Gastroesophageal sphincter (tissue), 4 donors: Measurements from ENCODE around the gene PHF21B. TPM values are rescaled to one million over a fixed set of nuclear protein-coding genes. Genes with fewer than 3 reads are reported as not detected.
"Not testable (repeated sequence)": the region's sequence is repeated elsewhere in the genome, so short reads cannot be mapped to it uniquely, and the experiment has no call there.

Source experiments
- ATAC-seq: fragments of 150-250 bp; one replicate; pipeline ENCODE4 v1.9.1; 2016; ENCODE audit warnings: mild to moderate bottlenecking, moderate library complexity
- H3K27ac ChIP-seq, 4 donors: fragments of 200-600 bp; sonication (generic) in 3 of 4; 1 replicate in 3 of 4; 2 replicates in 1 of 4; pipeline ENCODE4 v1.5.1; 2016 to 2019
- H3K27me3 ChIP-seq: fragments of 200-600 bp; sonication (generic); one replicate; pipeline ENCODE4 v1.5.1; 2019
- H3K36me3 ChIP-seq, 2 donors: fragments of 200-600 bp; sonication (generic); one replicate each; pipeline ENCODE4 v1.5.1; 2019; ENCODE audit warnings: control low read depth in 1 of 2
- H3K4me1 ChIP-seq, 3 donors: fragments of 200-600 bp; sonication (generic); 1 replicate in 2 of 3; 2 replicates in 1 of 3; pipeline ENCODE4 v1.5.1; 2016 to 2019; ENCODE audit warnings: control low read depth in 2 of 3
- H3K4me3 ChIP-seq, 2 donors: fragments of 200-600 bp; sonication (generic); one replicate each; pipeline ENCODE4 v1.5.1; 2019; ENCODE audit warnings: mild to moderate bottlenecking in 1 of 2, moderate library complexity in 1 of 2
- H3K9me3 ChIP-seq, 3 donors: fragments of 200-600 bp; sonication (generic); one replicate each; pipeline ENCODE4 v1.5.1; 2017 to 2019; ENCODE audit warnings: control low read depth in 2 of 3
- CTCF ChIP-seq, 4 experiments: fragments of 200-600 bp in 2 of 4; fragments of 450-650 bp in 2 of 4; sonication (generic) in 1 of 4; IDR thresholded peaks; one replicate each; pipeline ENCODE4 v1.5.1; 2017 to 2019; ENCODE audit warnings: antibody characterized with exemption in 4 of 4, mild to moderate bottlenecking in 2 of 4, moderate library complexity in 2 of 4
- EP300 ChIP-seq: sonication (generic); formaldehyde crosslinking; IDR thresholded peaks from one replicate; pipeline ENCODE4 v1.6.1; 2017; ENCODE audit warnings: antibody characterized with exemption, mild to moderate bottlenecking
- POLR2A ChIP-seq, 2 donors: fragments of 450-650 bp; IDR thresholded peaks; one replicate each; pipeline ENCODE4 v1.6.1; 2017; ENCODE audit warnings: antibody characterized with exemption in 2 of 2, mild to moderate bottlenecking in 2 of 2, moderate library complexity in 1 of 2
- POLR2AphosphoS5 ChIP-seq: sonication (generic); formaldehyde crosslinking; IDR thresholded peaks from one replicate; pipeline ENCODE4 v1.6.1; 2017; ENCODE audit warnings: antibody characterized with exemption
- WGBS, 2 donors: methylation state at CpG; one replicate each; pipeline ENCODE4 v1.1.5; 2018; ENCODE audit warnings: low coverage in 1 of 2; 5-methylcytosine and 5-hydroxymethylcytosine counted together
- total RNA-seq, 4 donors: library from RNA; depleted of rRNA; stranded (reverse); fragments of >200 nt; gene quantifications; one replicate each; pipeline ENCODE4 v1.1.0, GENCODE V29; 2016

The PHF21B gene
- total RNA-seq, 4 donors from 2014 or later: 0.31 to 5.1 (median 1.4) TPM

- H3K27me3 ChIP-seq: no peaks in the 10 kb centered on the region
- TF ChIP-seq EP300 (no peak), POLR2A (IDR thresholded peaks at IDR 0.05) (no peak), CTCF (IDR thresholded peaks at IDR 0.05) (no peak)
- WGBS, 2 donors: 100% methylated on average over 2 of the region's 15 CpGs
- H3K4me1 ChIP-seq: no peaks in the 10 kb centered on the region
- peaks cover 0 to 10% (median 0%) of the 10 kb centered on the region in 3 donors for H3K9me3 ChIP-seq
- H3K4me3 ChIP-seq: no peak overlapping the region
- H3K27ac ChIP-seq: no peak overlapping the region
- no peaks in the 10 kb centered on the region for H3K36me3 ChIP-seq
- no peak for ATAC-seq
These were observed 84.2 kb downstream of the PHF21B start for GRCh38 chr22:44925465-44926123.

- no peak for ATAC-seq
- TF ChIP-seq POLR2A (IDR thresholded peaks at IDR 0.05) (no peak), POLR2AphosphoS5 (no peak), CTCF (IDR thresholded peaks at IDR 0.05) (no peak)
- Histone ChIP-seq H3K4me3 (no peak overlapping the region), H3K9me3 (peaks cover 0 to 10% (median 0%) of the 10 kb centered on the region in 3 donors), H3K36me3 (no peaks in the 10 kb centered on the region), H3K27me3 (no peaks in the 10 kb centered on the region), H3K4me1 (no peaks in the 10 kb centered on the region), H3K27ac (no peak overlapping the region)
- 82 to 87% methylated on average over 6 to 8 of the region's 8 CpGs for WGBS, 2 donors
These were observed 85.1 kb downstream of the PHF21B start for GRCh38 chr22:44924710-44925109.

GRCh38 chr22:44924098-44924497 lies 85.7 kb downstream of the PHF21B start:
- Histone ChIP-seq H3K9me3 (peaks cover 0 to 10% (median 0%) of the 10 kb centered on the region in 3 donors), H3K27me3 (no peaks in the 10 kb centered on the region), H3K4me3 (no peak overlapping the region), H3K27ac (no peak overlapping the region), H3K36me3 (no peaks in the 10 kb centered on the region), H3K4me1 (no peaks in the 10 kb centered on the region)
- TF ChIP-seq POLR2A (IDR thresholded peaks at IDR 0.05): no peak
- no peak for TF ChIP-seq EP300
- TF ChIP-seq CTCF (IDR thresholded peaks at IDR 0.05): no peak
- no peak for TF ChIP-seq POLR2AphosphoS5
- no peak for ATAC-seq
- 69 to 70% methylated on average over 3 to 5 of the region's 5 CpGs for WGBS, 2 donors

- not testable (repeated sequence) for H3K4me3 ChIP-seq, ATAC-seq, H3K4me1 ChIP-seq, H3K27me3 ChIP-seq, H3K36me3 ChIP-seq, H3K27ac ChIP-seq
- peaks cover 0 to 10% (median 0%) of the 10 kb centered on the region in 3 donors for H3K9me3 ChIP-seq
- 89 to 92% methylated on average over 5 to 6 of the region's 11 CpGs for WGBS, 2 donors
These were observed 88.0 kb downstream of the PHF21B start for GRCh38 chr22:44921766-44922165.

- no peak for TF ChIP-seq POLR2AphosphoS5
- no peak for TF ChIP-seq CTCF (IDR thresholded peaks at IDR 0.05)
- TF ChIP-seq EP300: no peak
- TF ChIP-seq POLR2A (IDR thresholded peaks at IDR 0.05): no peak
- WGBS, 2 donors: 84 to 90% methylated on average over 4 to 5 of the region's 14 CpGs
- ATAC-seq: no peak
These were observed 89.6 kb downstream of the PHF21B start for GRCh38 chr22:44920183-44920582.

More at GRCh38 chr22:44920183-44920582, 89.6 kb downstream of the PHF21B start:
- Histone ChIP-seq H3K4me3 (no peak overlapping the region), H3K4me1 (no peaks in the 10 kb centered on the region), H3K27me3 (no peaks in the 10 kb centered on the region), H3K9me3 (peaks cover 0 to 10% (median 0%) of the 10 kb centered on the region in 3 donors), H3K27ac (no peak overlapping the region), H3K36me3 (no peaks in the 10 kb centered on the region)
